DMS53 treated with DMSO at 0.1 percent for 48 hours (cell line): ENCODE results near the gene PRPF6.
A peak's percentile ranks its signal among the peaks of the same experiment; 100 is the strongest.
"Not testable (repeated sequence)": the region's sequence is repeated elsewhere in the genome, so short reads cannot be mapped to it uniquely, and the experiment has no call there.

Experiments used
- DNase-seq: peaks from one replicate; lab custom pipeline; 2025; ENCODE audit not compliant: unreplicated experiment; lab: John Stamatoyannopoulos, UW

PRPF6 gene

GRCh38 chr20:63959699-63960075, 21.2 kb upstream of the PRPF6 start:
- no peak for DNase-seq

- DNase-seq, result not testable (repeated sequence)
Observed at GRCh38 chr20:63960654-63961621, 20.0 kb upstream of the PRPF6 start.

GRCh38 chr20:63961664-63962425, 19.1 kb upstream of the PRPF6 start:
- no peak for DNase-seq

GRCh38 chr20:63962426-63963347, 18.2 kb upstream of the PRPF6 start:
- DNase-seq, result no peak

GRCh38 chr20:63963348-63963741, 17.6 kb upstream of the PRPF6 start:
- DNase-seq, result no peak

- DNase-seq, result no peak
Observed at GRCh38 chr20:63963784-63964301, 17.1 kb upstream of the PRPF6 start.

- no peak for DNase-seq
Observed at GRCh38 chr20:63964412-63964811, 16.5 kb upstream of the PRPF6 start.

GRCh38 chr20:63966172-63966943, 14.6 kb upstream of the PRPF6 start:
- no peak for DNase-seq

GRCh38 chr20:63966944-63967322, 14.0 kb upstream of the PRPF6 start:
- no peak for DNase-seq

GRCh38 chr20:63967330-63968135, 13.4 kb upstream of the PRPF6 start:
- DNase-seq, result no peak

- no peak for DNase-seq
Observed at GRCh38 chr20:63968136-63968927, 12.6 kb upstream of the PRPF6 start.

GRCh38 chr20:63968928-63969760, 11.8 kb upstream of the PRPF6 start:
- DNase-seq, result no peak

- DNase-seq, result peak; percentile 26
Observed at GRCh38 chr20:63969838-63970713, 10.9 kb upstream of the PRPF6 start, which contains the start of gene ZNF512B. Gene ZNF512B, minus strand, starts transcription at chr20:63969930. Its CDS starts 1,980 bp downstream, at chr20:63967950.

GRCh38 chr20:63970714-63971431, 10.1 kb upstream of the PRPF6 start:
- DNase-seq, result no peak

- DNase-seq, result not testable (repeated sequence)
Observed at GRCh38 chr20:63971960-63972311, 9.0 kb upstream of the PRPF6 start.
